NCI-H748 (cell line): ENCODE measurements around the gene GBF1.
"Not testable (repeated sequence)": the region's sequence is repeated elsewhere in the genome, so short reads cannot be mapped to it uniquely, and the experiment has no call there.

Experiments used
- DNase-seq: peaks from one replicate; lab custom pipeline; 2025; ENCODE audit not compliant: unreplicated experiment; lab: John Stamatoyannopoulos, UW

The GBF1 gene

GRCh38 chr10:102233997-102234396 is 11.3 kb upstream of the GBF1 start:
- no peak for DNase-seq

DNA sequence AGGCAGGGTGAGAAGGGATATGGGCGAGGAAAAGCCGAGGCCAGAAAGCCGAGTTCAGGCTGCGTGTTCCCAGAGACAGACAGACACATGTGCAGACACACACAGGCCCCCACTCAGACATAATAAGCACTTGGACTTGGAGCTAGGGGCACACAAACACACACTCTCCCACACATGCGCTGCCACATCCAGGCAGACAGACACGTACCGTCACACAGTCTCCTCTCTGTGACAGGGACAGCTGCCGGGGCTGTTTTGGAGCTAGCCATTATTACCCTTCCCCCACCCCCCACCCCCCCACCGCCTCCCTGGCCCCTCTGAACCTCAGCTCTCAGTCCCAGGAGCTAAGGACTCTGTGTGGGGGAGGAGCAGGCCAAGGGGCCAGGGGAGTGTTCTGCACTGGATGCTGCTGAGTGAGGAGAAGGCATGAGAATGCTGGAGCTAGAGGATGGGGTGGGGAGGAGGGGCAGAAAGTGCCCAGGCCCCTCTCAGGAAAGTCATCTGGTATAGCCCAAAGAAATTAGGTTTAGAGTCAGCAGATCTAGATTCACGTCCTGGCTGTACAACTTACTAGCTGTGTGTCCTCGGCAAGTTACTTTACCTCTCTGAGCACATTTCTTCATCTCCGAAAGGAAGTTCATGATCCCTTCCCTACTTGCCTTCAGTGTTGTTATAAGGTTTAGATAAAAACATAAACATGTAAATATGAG is 10.3 kb upstream of the GBF1 start:
- no peak for DNase-seq

- DNase-seq = no peak
These were observed 9.8 kb upstream of the GBF1 start for GRCh38 chr10:102235598-102235920.

GRCh38 chr10:102236006-102236405 is 9.3 kb upstream of the GBF1 start:
- DNase-seq = no peak

DNA sequence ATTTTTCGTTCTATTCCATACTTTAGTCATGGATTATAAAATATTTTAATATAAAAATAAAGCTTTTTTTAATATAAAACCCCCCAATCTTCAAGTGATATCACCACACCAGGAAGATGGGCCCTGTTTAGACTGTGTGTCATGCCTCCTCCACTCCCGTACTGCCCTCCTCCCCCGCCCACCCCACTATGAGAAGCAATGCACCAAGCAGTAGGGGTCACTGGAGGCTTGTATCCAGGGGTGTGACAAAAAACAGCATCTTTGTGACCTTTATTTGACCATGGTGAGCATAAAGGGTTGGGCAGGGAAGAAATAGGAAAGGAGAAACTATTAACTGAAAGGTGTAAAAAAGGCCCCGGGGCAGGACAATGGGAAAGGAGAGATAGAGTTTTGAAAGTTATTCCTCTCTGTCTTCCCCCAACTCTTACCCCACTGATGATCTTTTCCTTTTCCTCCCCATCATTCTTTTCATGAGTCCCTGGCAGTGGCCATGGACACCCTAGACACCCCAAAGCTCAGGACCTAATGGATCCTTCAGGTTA is 7.5 kb upstream of the GBF1 start:
- DNase-seq = no peak

GRCh38 chr10:102240467-102241031 is 4.8 kb upstream of the GBF1 start:
- DNase-seq = no peak

DNA sequence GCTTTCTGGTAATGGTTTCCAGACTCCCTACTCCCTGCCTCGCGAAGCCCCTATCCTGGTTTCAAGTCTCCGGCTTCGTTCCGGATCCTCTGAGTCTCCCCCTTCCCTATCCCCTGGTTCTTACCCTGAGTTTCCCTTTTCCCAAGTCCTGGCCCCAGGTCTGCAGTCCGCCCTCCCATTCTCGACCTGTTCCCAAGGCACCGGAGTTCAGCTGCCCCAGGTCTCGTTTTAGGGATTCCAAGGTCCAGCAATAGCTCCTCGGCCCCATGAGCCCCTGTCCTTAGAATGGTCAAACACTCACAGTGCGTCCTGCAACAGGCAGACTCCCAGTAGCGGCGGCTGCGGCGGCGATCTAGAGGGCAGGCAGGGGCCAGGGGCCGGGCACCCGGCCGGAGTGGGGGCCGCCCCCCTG is 4.3 kb upstream of the GBF1 start:
- DNase-seq = no peak

DNA sequence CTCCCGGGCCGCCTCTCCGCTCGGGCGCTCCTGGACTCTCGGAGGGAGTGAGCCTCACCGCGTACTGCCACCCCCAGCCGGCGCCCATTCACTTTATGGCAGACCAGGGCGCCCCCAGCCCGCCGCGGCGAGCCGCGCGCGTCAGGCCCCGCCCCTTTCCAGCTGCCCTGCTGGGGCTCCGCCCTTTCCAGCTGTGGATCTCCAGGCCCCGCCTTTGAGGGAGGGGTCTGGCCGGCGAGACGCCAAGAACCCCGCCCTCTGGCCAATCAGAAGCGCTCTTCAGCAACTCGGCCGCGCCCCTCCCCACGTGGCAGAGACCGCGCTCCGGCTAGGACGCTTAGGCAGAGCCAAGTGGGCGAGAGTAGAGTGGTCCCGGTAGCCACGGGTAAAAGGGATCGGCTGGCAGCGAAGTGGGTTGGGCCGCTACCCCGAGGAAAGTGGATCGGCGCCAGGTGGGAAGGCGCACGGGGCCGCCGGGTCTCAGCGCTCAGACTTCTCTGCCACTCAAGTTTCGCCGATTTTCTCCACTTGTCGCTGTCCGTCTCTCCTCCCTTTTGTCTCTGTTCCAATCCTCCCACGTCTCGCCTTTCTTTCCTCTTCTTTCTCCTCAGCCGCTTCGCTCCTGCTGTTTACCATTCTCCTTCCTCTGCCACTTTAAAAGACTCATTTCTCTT is 3.8 kb upstream of the GBF1 start, which contains the start of gene PITX3:
TSS of gene PITX3 (minus strand) at position 69 of the 674 bp plus-strand sequence. CDS start 9,432 bp downstream, outside the sequence.
- peak; percentile 88 for DNase-seq

- DNase-seq = no peak
These were observed 3.2 kb upstream of the GBF1 start for GRCh38 chr10:102242118-102242485.

- DNase-seq = no peak
These were observed 2.0 kb upstream of the GBF1 start for GRCh38 chr10:102243309-102243708.

- no peak for DNase-seq
These were observed 560 bp downstream of the GBF1 start for GRCh38 chr10:102245932-102246251.

- DNase-seq = no peak
These were observed 929 bp downstream of the GBF1 start for GRCh38 chr10:102246261-102246660.

DNA sequence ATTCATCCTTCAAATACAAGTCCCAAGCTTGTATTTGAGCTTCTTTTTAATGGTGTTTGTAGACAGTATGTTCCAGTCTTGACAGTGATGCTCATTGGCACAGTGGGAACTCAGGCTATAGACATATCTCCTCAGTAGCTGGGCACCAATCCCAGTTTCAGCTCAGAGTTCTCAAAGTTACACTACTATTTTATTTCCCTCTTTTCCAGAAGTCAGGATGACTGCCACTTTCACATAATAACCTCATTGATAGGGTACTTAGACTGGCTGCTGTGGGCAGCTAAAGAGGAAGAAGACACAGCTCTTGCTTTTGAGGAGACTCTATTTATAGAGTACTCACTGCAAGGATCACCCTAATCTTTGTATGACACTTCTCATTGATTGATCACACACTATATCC is 2.4 kb downstream of the GBF1 start:
- no peak for DNase-seq

GRCh38 chr10:102252508-102252907 is 7.2 kb downstream of the GBF1 start:
- not testable (repeated sequence) for DNase-seq

GRCh38 chr10:102254426-102254825 is 9.1 kb downstream of the GBF1 start:
- DNase-seq = no peak

- no peak for DNase-seq
These were observed 10.1 kb downstream of the GBF1 start for GRCh38 chr10:102255404-102255803.

- DNase-seq = no peak
These were observed 15.9 kb downstream of the GBF1 start for GRCh38 chr10:102261196-102261595.

- no peak for DNase-seq
These were observed 16.5 kb downstream of the GBF1 start for GRCh38 chr10:102261842-102262241.

DNA sequence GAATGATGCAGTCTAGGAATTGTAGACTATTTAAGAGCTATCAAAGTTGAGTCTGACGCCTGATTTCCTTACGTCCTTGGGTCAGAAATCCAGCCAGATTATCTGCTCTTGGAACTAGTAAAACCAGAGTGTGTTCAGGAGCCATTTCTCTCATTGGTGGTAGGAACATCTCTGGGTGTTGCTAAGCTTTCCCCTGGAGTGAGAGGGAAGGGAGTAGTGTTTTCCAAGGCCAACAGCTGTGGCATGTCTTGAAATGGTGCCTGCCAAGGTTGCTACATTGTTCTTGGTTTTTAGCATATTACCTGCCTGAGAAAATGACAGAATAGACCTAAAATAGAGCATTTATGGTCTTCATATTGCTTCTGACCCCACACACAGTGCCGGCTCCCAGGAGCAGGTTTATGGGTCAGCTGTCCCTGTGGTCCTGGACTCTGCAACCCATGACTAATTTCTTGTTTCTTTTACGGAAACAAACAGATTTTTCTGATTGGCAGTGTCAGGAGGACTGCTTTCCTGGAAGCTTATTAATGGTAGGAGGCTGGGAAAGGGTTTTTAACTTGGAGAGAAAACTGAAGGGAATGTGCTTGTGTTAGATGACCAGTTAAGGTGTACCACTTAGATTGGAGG is 17.5 kb downstream of the GBF1 start:
- DNase-seq = no peak

DNA sequence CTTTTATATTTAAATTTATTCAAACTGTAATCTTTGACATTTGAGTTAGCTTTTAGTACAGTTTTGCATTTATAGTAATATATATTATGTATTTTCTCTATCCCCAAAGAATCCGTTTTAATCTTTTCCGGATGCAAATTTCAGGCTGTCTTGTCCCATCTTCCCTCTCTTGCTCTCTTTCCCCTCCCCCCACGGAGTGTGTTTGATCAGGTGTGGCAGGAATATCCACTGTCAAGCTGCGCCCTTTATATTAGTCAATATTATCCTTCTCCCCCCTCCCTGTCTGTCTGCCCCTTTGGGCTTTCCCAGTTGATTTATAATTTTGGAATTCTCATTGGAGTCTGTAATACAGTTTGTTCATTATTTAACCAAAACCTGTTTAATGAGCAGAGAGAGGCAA is 19.0 kb downstream of the GBF1 start:
- peak; percentile 31 for DNase-seq

DNA sequence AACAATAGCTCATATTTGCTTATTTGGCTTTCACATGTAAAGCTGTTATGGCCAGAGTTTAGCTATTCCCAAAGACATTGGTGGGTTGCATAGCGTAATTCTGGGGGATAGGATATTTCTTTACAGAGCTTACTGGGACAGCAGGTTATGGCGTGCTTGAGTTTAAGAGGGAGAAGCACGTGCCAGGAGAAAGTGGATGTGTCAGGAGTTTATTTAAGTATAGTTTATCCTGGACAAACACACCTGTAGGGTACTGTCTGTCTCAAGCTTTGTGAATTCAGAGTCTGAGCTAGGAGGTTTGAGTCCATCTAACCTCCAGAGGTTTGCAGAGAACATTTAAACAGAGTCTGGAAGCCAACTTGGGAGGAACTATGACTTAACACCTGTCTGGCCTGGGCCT is 21.3 kb downstream of the GBF1 start:
- no peak for DNase-seq

GRCh38 chr10:102267748-102268147 is 22.4 kb downstream of the GBF1 start:
- no peak for DNase-seq
